Stimulated activated CD4-positive, alpha-beta T cell treated with anti-CD3 and anti-CD28 coated beads, Interleukin-15, amount 100 ng/mL, for 1 hour (primary cell): ENCODE measurements around the gene SLC9A9.

Experiments
- DNase-seq, 2 donors: peaks; one replicate each; pipeline ENCODE4 v3.0.0-alpha.2; 2020; ENCODE audit warnings: low read depth in 1 of 2, low spot score in 1 of 2

SLC9A9 gene

GRCh38 chr3:143604402-143605185 is 243.7 kb downstream of the SLC9A9 start:
- DNase-seq, result no peak

GRCh38 chr3:143603774-143604173 is 244.5 kb downstream of the SLC9A9 start:
- DNase-seq, result no peak

GRCh38 chr3:143601723-143602484 is 246.4 kb downstream of the SLC9A9 start:
- no peak for DNase-seq

GRCh38 chr3:143600756-143601718 is 247.2 kb downstream of the SLC9A9 start:
- no peak for DNase-seq

GRCh38 chr3:143597774-143598652 is 250.3 kb downstream of the SLC9A9 start:
- DNase-seq, result no peak

GRCh38 chr3:143596957-143597642 is 251.2 kb downstream of the SLC9A9 start:
- DNase-seq, result no peak

- DNase-seq, result no peak
These were observed 252.7 kb downstream of the SLC9A9 start for GRCh38 chr3:143595456-143596077.

- no peak for DNase-seq
These were observed 254.1 kb downstream of the SLC9A9 start for GRCh38 chr3:143594206-143594605.

GRCh38 chr3:143590660-143591059 is 257.6 kb downstream of the SLC9A9 start:
- no peak for DNase-seq

- DNase-seq, result no peak
These were observed 261.7 kb downstream of the SLC9A9 start for GRCh38 chr3:143586576-143586975.

GRCh38 chr3:143585720-143586456 is 262.4 kb downstream of the SLC9A9 start:
- no peak for DNase-seq

- DNase-seq, result no peak
These were observed 263.8 kb downstream of the SLC9A9 start for GRCh38 chr3:143584474-143584873.

- no peak for DNase-seq
These were observed 266.1 kb downstream of the SLC9A9 start for GRCh38 chr3:143581972-143582722.

- no peak for DNase-seq
These were observed 269.3 kb downstream of the SLC9A9 start for GRCh38 chr3:143578810-143579435.

- no peak for DNase-seq
These were observed 271.5 kb downstream of the SLC9A9 start for GRCh38 chr3:143576568-143577270.

- no peak for DNase-seq
These were observed 273.3 kb downstream of the SLC9A9 start for GRCh38 chr3:143574933-143575332.
